Measurements from ENCODE around the gene RAB11FIP2.

RAB11FIP2 gene

GRCh38 chr10:117955176-117955575, 91.6 kb downstream of the RAB11FIP2 start:
- no peak for DNase-seq (ENCODE audit: low spot score)
- no peaks in the 10 kb centered on the region for H3K36me3 Mint-ChIP-seq (ENCODE audit: low read depth)
- no peaks in the 10 kb centered on the region for H3K9me3 Mint-ChIP-seq
- H3K4me1 Mint-ChIP-seq (ENCODE audit: low read depth) = no peaks in the 10 kb centered on the region
- H3K27ac Mint-ChIP-seq = no peak overlapping the region
- no peak overlapping the region for H3K4me3 Mint-ChIP-seq
- peaks cover 11% of the 10 kb centered on the region for H3K27me3 Mint-ChIP-seq (ENCODE audit: low read depth)
